HPDE6-E6E7 (cell line): ENCODE results near the gene PCDHB12.
A peak's percentile ranks its signal among the peaks of the same experiment; 100 is the strongest.
"Not testable (repeated sequence)": the region's sequence is repeated elsewhere in the genome, so short reads cannot be mapped to it uniquely, and the experiment has no call there.

Experiments used
- DNase-seq: peaks from one replicate; pipeline ENCODE4 v3.0.0; 2011; ENCODE audit warnings: missing footprints; ENCODE audit errors: extremely low spot score

Gene PCDHB12

DNA sequence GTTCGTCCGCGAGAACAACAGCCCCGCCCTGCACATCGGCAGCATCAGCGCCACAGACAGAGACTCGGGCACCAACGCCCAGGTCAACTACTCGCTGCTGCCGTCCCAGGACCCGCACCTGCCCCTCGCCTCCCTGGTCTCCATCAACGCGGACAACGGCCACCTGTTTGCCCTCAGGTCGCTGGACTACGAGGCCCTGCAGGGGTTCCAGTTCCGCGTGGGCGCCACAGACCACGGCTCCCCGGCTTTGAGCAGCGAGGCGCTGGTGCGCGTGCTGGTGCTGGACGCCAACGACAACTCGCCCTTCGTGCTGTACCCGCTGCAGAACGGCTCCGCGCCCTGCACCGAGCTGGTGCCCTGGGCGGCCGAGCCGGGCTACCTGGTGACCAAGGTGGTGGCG is 1.8 kb downstream of the PCDHB12 start:
- DNase-seq, result not testable (repeated sequence)

DNA sequence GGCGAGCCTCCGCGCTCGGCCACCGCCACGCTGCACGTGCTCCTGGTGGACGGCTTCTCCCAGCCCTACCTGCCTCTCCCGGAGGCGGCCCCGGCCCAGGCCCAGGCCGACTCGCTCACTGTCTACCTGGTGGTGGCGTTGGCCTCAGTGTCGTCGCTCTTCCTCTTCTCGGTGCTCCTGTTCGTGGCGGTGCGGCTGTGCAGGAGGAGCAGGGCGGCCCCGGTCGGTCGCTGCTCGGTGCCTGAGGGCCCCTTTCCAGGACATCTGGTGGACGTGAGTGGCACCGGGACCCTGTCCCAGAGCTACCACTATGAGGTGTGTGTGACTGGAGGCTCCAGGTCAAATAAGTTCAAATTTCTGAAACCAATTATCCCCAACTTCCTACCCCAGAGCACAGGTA is 2.3 kb downstream of the PCDHB12 start:
- not testable (repeated sequence) for DNase-seq

DNA sequence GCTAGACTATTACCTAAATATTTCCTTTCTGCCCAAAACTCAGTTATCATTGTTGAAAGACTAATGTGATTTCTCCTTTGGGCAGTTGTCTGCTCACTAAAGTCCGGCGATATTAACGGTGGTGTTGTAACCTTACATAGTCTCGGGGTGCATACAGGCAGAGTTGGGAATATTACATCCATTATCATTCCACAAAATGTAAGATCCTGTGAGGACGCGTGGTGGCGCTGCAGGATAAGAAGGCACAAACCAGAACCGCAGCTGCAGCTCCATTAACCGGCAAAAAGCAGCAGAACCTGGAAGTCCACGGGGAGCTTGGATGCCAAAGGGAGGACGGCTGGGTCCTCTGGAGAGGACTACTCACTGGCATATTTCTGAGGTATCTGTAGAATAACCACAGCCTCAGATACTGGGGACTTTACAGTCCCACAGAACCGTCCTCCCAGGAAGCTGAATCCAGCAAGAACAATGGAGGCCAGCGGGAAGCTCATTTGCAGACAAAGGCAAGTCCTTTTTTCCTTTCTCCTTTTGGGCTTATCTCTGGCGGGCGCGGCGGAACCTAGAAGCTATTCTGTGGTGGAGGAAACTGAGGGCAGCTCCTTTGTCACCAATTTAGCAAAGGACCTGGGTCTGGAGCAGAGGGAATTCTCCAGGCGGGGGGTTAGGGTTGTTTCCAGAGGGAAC is 5.3 kb downstream of the PCDHB12 start, which contains the start of gene PCDHB13:
PCDHB13 (plus strand) TSS at position 264 of the 684 bp plus-strand sequence; CDS start at position 469, 205 bp downstream.
- DNase-seq, result not testable (repeated sequence)

GRCh38 chr5:141214583-141214982 is 6.1 kb downstream of the PCDHB12 start:
- not testable (repeated sequence) for DNase-seq

DNA sequence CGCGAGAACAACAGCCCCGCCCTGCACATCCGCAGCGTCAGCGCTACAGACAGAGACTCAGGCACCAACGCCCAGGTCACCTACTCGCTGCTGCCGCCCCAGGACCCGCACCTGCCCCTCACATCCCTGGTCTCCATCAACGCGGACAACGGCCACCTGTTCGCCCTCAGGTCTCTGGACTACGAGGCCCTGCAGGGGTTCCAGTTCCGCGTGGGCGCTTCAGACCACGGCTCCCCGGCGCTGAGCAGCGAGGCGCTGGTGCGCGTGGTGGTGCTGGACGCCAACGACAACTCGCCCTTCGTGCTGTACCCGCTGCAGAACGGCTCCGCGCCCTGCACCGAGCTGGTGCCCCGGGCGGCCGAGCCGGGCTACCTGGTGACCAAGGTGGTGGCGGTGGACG is 7.0 kb downstream of the PCDHB12 start:
- DNase-seq, result not testable (repeated sequence)

GRCh38 chr5:141216035-141216434 is 7.5 kb downstream of the PCDHB12 start:
- not testable (repeated sequence) for DNase-seq

- peak; percentile 49 for DNase-seq
These were observed 14.7 kb downstream of the PCDHB12 start, which contains the start of gene PCDHB14 for GRCh38 chr5:141223112-141223783. TSS of gene PCDHB14 (plus strand) at chr5:141223343. CDS start at chr5:141223506, 163 bp downstream.

GRCh38 chr5:141224844-141225243 is 16.3 kb downstream of the PCDHB12 start:
- not testable (repeated sequence) for DNase-seq

- DNase-seq, result not testable (repeated sequence)
These were observed 16.9 kb downstream of the PCDHB12 start for GRCh38 chr5:141225421-141225820.

GRCh38 chr5:141234109-141234667 is 25.7 kb downstream of the PCDHB12 start:
- no peak for DNase-seq

DNA sequence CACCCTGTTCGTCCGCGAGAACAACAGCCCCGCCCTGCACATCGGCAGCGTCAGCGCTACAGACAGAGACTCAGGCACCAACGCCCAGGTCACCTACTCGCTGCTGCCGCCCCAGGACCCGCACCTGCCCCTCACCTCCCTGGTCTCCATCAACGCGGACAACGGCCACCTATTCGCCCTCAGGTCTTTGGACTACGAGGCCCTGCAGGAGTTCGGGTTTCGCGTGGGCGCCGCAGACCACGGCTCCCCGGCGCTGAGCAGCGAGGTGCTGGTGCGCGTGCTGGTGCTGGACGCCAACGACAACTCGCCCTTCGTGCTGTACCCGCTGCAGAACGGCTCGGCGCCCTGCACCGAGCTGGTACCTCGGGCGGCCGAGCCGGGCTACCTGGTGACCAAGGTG is 27.4 kb downstream of the PCDHB12 start:
- not testable (repeated sequence) for DNase-seq

DNA sequence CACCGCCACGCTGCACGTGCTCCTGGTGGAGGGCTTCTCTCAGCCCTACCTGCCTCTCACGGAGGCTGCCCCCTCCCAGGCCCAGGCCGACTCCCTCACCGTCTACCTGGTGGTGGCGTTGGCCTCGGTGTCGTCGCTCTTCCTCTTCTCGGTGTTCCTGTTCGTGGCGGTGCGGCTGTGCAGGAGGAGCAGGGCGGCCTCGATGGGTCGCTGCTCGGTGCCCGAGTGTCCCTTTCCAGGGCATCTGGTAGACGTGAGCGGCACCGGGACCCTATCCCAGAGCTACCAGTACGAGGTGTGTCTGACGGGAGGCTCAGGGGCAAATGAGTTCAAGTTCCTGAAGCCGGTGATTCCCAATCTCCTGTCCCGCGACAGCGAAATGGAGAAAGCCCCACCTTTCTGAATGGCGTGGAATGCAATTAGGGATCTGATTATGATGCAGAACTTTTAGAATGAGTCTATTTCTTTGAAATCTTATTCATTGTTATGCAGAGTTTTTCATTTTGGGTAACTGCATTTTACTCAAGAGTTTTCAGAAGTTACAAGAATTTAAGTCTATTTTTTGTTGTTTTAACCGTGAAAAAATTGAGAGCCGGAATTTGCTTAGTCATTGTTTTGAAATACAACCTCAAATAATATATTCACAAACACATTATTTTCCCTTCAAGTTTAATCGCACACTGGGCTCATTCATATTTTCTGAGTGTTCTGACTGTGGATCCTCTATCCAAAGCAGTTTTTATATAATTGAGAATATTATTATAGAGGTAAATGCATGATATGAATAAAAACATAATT is 28.2 kb downstream of the PCDHB12 start:
- DNase-seq, result no peak

DNA sequence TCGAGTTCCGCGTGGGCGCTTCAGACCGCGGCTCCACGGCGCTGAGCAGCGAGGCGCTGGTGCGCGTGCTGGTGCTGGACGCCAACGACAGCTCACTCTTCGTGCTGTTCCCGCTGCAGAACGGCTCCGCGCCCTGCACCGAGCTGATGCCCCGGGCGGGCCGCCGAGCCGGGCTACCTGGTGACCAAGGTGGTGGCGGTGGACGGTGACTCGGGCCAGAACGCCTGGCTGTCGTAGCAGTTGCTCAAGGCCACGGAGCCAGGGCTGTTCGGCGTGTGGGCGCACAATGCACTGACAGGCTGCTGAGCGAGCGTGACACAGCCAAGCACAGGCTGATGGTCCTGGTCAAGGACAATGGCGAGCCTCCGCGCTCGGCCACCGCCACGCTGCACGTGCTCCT is 33.0 kb downstream of the PCDHB12 start:
- no peak for DNase-seq

- no peak for DNase-seq
These were observed 36.8 kb downstream of the PCDHB12 start, which contains the start of gene PCDHB15 for GRCh38 chr5:141245250-141245717. TSS of gene PCDHB15 (plus strand) at chr5:141245395. CDS start at chr5:141245579, 184 bp downstream.

- not testable (repeated sequence) for DNase-seq
These were observed 38.5 kb downstream of the PCDHB12 start for GRCh38 chr5:141246971-141247370.

DNA sequence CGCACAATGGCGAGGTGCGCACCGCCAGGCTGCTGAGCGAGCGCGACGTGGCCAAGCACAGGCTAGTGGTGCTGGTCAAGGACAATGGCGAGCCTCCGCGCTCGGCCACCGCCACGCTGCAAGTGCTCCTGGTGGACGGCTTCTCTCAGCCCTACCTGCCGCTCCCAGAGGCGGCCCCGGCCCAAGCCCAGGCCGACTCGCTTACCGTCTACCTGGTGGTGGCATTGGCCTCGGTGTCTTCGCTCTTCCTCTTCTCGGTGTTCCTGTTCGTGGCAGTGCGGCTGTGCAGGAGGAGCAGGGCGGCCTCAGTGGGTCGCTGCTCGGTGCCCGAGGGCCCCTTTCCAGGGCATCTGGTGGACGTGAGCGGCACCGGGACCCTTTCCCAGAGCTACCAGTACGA is 38.9 kb downstream of the PCDHB12 start:
- DNase-seq, result not testable (repeated sequence)

GRCh38 chr5:141250576-141250975 is 42.1 kb downstream of the PCDHB12 start:
- no peak for DNase-seq

GRCh38 chr5:141258464-141258863 is 49.9 kb downstream of the PCDHB12 start:
- no peak for DNase-seq

GRCh38 chr5:141258948-141259347 is 50.4 kb downstream of the PCDHB12 start:
- DNase-seq, result no peak

- no peak for DNase-seq
These were observed 52.1 kb downstream of the PCDHB12 start for GRCh38 chr5:141260458-141261237.

DNA sequence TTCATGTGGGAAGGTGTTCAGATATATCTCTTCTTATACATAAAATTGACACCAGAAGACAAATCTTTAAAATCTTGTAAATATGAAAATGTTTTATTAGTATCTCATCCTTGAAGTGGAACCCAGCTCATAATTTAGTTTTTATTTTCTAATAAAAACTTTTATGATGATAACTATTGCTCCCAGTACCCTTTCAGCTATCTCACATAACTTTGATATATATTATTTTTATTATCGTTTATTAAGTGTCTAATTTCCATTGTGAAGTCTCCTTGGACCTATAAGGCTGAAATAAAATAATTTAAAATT is 52.7 kb downstream of the PCDHB12 start:
- no peak for DNase-seq
